T-cell (primary cell): ENCODE results near the gene RELA. TPM values are rescaled to one million over a fixed set of nuclear protein-coding genes. Genes with fewer than 3 reads are reported as not detected.

Experiments used
- ATAC-seq, 4 experiments: fragments of 200-7000 bp in 3 of 4; fragments of 150-1000 bp in 1 of 4; cut with Tn5 transposase; replicated peaks in 1 of 4; 1 replicate in 3 of 4; 2 replicates in 1 of 4; pipeline ENCODE4 v1.10.0; 2021; ENCODE audit warnings: moderate library complexity in 3 of 4, mild to moderate bottlenecking in 2 of 4, moderate number of reproducible peaks in 1 of 4
- CTCF ChIA-PET, 2 donors: fragments of 300-600 bp; sonication (Branson Sonifier 250); formaldehyde crosslinking; loops; one replicate each; lab custom pipeline; 2022; ENCODE audit warnings: antibody characterized with exemption in 2 of 2; lab: Charles Lee
- POLR2A ChIA-PET, 2 donors: fragments of 300-600 bp; sonication (Branson Sonifier 250); formaldehyde crosslinking; loops; one replicate each; lab custom pipeline; 2022; ENCODE audit warnings: antibody characterized with exemption in 2 of 2; lab: Charles Lee
- DNase-seq, 35 experiments: peaks; one replicate each; pipeline versions ENCODE4 v3.0.0 to v3.0.0-alpha.2; 2013 to 2023
- H3K27ac ChIP-seq: one replicate; pipeline ENCODE4 v1.5.1; 2013; ENCODE audit warnings: low read length
- H3K27me3 ChIP-seq, 2 experiments: replicated peaks in 1 of 2; 1 replicate in 1 of 2; 2 replicates in 1 of 2; pipeline versions ENCODE4 v1.6.1 to v1.7.0; 2013; ENCODE audit warnings: low read length in 1 of 2, mixed read lengths in 1 of 2; ENCODE audit not compliant: control insufficient read depth in 2 of 2, insufficient read depth in 2 of 2; ENCODE audit errors: extremely low read depth in 1 of 2
- H3K36me3 ChIP-seq, 2 donors: 1 replicate in 1 of 2; 2 replicates in 1 of 2; pipeline versions ENCODE4 v1.6.1 to v1.7.0; 2013; ENCODE audit warnings: low read length in 1 of 2; ENCODE audit not compliant: control insufficient read depth in 2 of 2, insufficient read depth in 1 of 2; ENCODE audit errors: extremely low read depth in 1 of 2
- H3K4me1 ChIP-seq, 2 experiments: 1 replicate in 1 of 2; 2 replicates in 1 of 2; pipeline versions ENCODE4 v1.6.1 to v1.7.0; 2013; ENCODE audit warnings: low read length in 2 of 2, mixed read lengths in 1 of 2; ENCODE audit not compliant: insufficient read depth in 2 of 2, control insufficient read depth in 1 of 2; ENCODE audit errors: extremely low read depth in 1 of 2
- H3K4me3 ChIP-seq, 2 donors: 1 replicate in 1 of 2; 2 replicates in 1 of 2; pipeline versions ENCODE4 v1.5.1 to v1.7.0; 2013; ENCODE audit warnings: mild to moderate bottlenecking in 2 of 2, low read length in 1 of 2, moderate library complexity in 1 of 2; ENCODE audit not compliant: control insufficient read depth in 1 of 2; ENCODE audit errors: extremely low read depth in 1 of 2
- H3K9me3 ChIP-seq: 2 replicates; pipeline ENCODE4 v1.7.0; 2013
- H3K27ac Mint-ChIP-seq, 2 donors: one replicate each; pipeline ENCODE4 v1.8.0; 2020 to 2021; ENCODE audit warnings: mild to moderate bottlenecking in 2 of 2, mixed read lengths in 2 of 2
- H3K27me3 Mint-ChIP-seq, 2 donors: one replicate each; pipeline ENCODE4 v1.8.0; 2021 to 2022; ENCODE audit warnings: mixed read lengths in 2 of 2
- H3K36me3 Mint-ChIP-seq: one replicate; pipeline ENCODE4 v1.8.0; 2021; ENCODE audit warnings: mixed read lengths
- H3K4me1 Mint-ChIP-seq, 3 donors: one replicate each; pipeline ENCODE4 v1.8.0; 2020 to 2022; ENCODE audit warnings: mixed read lengths in 3 of 3, mild to moderate bottlenecking in 1 of 3
- H3K4me3 Mint-ChIP-seq, 3 donors: one replicate each; pipeline ENCODE4 v1.8.0; 2020 to 2022; ENCODE audit warnings: mild to moderate bottlenecking in 3 of 3, mixed read lengths in 3 of 3, moderate library complexity in 3 of 3
- H3K9me3 Mint-ChIP-seq, 3 donors: one replicate each; pipeline ENCODE4 v1.8.0; 2020 to 2022; ENCODE audit warnings: mixed read lengths in 3 of 3
- WGBS: methylation state at CpG from one replicate; pipeline ENCODE4 v1.1.5; 2013; ENCODE audit warnings: missing lambda C conversion rate; ENCODE audit not compliant: insufficient coverage; 5-methylcytosine and 5-hydroxymethylcytosine counted together
- total RNA-seq, 35 experiments: library from RNA in 6 of 35; stranded (reverse) in 6 of 35; fragments of 120-200 nt in 1 of 35; gene quantifications; one replicate each; pipeline versions ENCODE4 v1.2.1 to v1.2.4 and lab custom pipeline; 2013 to 2026

Gene RELA
- total RNA-seq, 5 donors from 2014 or later (not counting 1 experiment from before 2014, with no cell fraction given), result 155 to 302 (median 172) TPM

DNA sequence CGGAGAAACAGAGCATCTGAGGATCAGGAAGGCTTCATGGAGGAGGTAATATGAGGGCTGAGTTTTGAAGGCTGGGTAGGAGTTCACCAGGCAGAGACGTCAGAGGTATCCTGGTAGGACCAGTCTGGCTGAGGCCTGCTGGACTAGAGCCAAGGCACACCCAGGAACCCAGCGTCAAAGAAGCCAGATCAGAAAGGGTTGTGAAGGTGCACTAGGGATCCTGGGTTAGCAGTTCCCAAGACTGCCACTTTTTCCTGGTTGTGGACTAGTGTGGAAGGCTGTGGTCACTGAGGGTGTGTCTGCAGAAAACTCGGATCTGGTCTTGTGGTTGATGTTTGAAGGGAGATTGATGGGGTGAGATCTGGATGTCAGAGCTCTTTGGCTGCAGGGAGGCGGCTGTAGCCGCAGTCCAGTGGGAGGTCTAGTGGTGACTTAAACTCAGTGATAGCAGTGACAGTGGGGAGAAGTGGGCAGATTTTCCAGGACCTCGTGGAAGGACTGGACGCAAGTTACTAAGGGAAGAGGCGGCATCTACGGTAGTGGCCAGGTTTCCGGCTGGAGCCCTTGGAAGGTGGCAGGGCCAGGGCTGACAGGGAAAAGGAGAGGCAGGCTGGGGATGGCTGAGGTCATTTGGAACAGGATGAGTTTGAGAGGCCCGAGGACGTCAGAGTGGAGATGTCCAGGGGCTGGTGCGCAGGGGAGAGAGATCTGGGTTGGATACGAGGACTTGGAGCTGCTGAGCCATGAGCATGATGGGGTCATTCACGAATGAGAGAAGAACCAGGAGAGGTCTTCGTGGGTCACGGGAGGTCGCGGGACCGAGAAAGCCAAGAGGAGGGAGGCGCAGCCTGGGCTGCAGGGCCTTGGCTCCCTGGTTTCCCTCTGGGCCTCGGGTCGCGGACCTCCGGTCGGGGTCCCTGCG lies 10.9 kb downstream of the RELA start:
- H3K36me3 Mint-ChIP-seq, result peaks cover 26% of the 10 kb centered on the region
- ChIA-PET POLR2A (interaction anchor here in 1 of 2 donors (2.1 to 2.8 kb wide), 2 partner anchors 13 to 37 kb away, joined by 5 to 21 read pairs; partner anchors contain the start of genes PCNX3 and SIPA1), CTCF (interaction anchor here in 1 of 2 donors (1.0 to 1.8 kb wide), 3 partner anchors 12 to 37 kb away, joined by 3 to 13 read pairs (median 9); partner anchors contain the start of gene PCNX3)
- peak overlapping the region; percentile 79 to 88 for H3K27ac Mint-ChIP-seq
- 34% methylated on average over 28 of the region's 28 CpGs for WGBS
- H3K4me3 Mint-ChIP-seq, result peak overlapping the region; percentile 78 to 90 (median 87)
- H3K36me3 ChIP-seq, result peaks cover 18 to 76% of the 10 kb centered on the region in 2 donors
- DNase-seq (peak in 3 of 35 experiments; percentile 23 to 53 (median 32)), ATAC-seq (no peak)
- peak overlapping the region; percentile 98 for H3K27ac ChIP-seq
- no peaks in the 10 kb centered on the region for H3K27me3 ChIP-seq
- H3K4me1 Mint-ChIP-seq, result peaks cover 44 to 51% (median 45%) of the 10 kb centered on the region in 3 donors
- H3K9me3 ChIP-seq, result no peaks in the 10 kb centered on the region
- H3K27me3 Mint-ChIP-seq, result no peaks in the 10 kb centered on the region
- peaks cover 7 to 53% of the 10 kb centered on the region in 2 experiments for H3K4me1 ChIP-seq
- no peaks in the 10 kb centered on the region for H3K9me3 Mint-ChIP-seq
- H3K4me3 ChIP-seq, result peak overlapping the region; percentile 36 to 54

DNA sequence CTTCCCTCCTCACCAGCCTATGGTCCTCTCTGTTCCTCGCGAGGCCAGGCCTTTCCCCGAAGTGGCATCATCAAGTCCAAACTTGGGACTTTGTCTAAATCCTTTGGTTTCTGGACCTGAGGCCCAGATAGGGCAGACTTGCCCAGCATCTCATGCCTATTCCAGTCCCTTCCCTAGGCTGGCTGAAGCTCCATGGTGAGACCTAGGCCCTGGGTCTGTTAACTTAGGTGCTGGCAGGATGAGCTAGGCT lies 11.5 kb downstream of the RELA start:
- H3K27me3 Mint-ChIP-seq, result no peaks in the 10 kb centered on the region
- POLR2A ChIA-PET, result interaction anchor here in 1 of 2 donors (2.1 to 2.8 kb wide), 2 partner anchors 12 to 36 kb away, joined by 5 to 21 read pairs; partner anchors contain the start of genes PCNX3 and SIPA1
- DNase-seq, result no peak
- Histone ChIP-seq H3K36me3 (peaks cover 23 to 76% of the 10 kb centered on the region in 2 donors), H3K4me1 (peaks cover 7 to 53% of the 10 kb centered on the region in 2 experiments), H3K4me3 (no peak overlapping the region), H3K9me3 (no peaks in the 10 kb centered on the region), H3K27ac (peak overlapping the region; percentile 98), H3K27me3 (no peaks in the 10 kb centered on the region)
- H3K27ac Mint-ChIP-seq, result peak overlapping the region; percentile 79 to 88
- H3K36me3 Mint-ChIP-seq, result peaks cover 23% of the 10 kb centered on the region
- no peaks in the 10 kb centered on the region for H3K9me3 Mint-ChIP-seq
- peaks cover 41 to 47% (median 42%) of the 10 kb centered on the region in 3 donors for H3K4me1 Mint-ChIP-seq
- H3K4me3 Mint-ChIP-seq, result peak overlapping the region; percentile 78 to 90 (median 87)
- CTCF ChIA-PET, result no interaction called here
- 92% methylated on average over 2 of the region's 3 CpGs for whole genome bisulfite sequencing
- no peak for ATAC-seq

DNA sequence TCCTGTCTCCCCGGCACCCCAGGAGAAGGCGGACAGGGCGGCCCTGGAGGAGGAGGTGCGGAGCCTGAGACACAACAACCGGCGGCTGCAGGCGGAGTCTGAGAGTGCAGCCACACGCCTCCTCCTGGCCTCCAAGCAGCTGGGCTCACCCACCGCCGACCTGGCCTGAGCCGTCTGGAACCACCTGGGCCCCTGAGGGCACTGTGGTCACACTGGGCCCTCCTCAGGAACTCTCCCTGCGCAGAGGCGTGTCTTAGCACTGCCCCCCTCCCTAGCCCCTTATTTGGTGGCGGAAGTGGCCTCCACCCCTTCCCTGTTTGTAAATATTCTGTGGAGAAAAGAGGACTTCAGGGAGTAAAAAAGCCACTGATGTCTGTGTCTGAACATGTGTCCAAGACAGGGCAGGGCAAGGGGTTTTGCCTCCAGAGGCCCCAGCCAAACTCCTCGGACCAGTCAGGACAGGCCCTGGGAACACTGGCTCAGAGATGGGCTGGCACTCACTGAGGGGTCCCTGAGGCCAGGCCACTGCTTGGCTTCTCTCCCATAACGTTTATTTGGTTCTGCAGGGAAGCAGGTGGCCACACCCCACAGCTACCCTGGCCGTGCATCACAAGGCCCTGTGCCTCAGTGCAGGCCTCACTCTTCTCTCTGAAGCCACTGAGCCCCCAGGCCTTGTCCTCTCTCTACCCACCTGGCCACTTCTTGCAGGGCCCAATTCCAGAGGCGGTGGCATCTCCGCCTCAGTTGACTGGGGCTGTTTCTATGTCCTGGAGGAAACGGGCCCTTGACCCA lies 12.0 kb downstream of the RELA start:
- Mint-ChIP-seq H3K4me3 (peak overlapping the region in 1 of 3 donors; percentile 78), H3K4me1 (peaks cover 38 to 47% (median 40%) of the 10 kb centered on the region in 3 donors), H3K27me3 (no peaks in the 10 kb centered on the region), H3K9me3 (no peaks in the 10 kb centered on the region), H3K36me3 (peaks cover 19% of the 10 kb centered on the region), H3K27ac (peak overlapping the region; percentile 79 to 88)
- POLR2A ChIA-PET, result no interaction called here
- H3K27me3 ChIP-seq, result no peaks in the 10 kb centered on the region
- CTCF ChIA-PET, result no interaction called here
- ATAC-seq (no peak), DNase-seq (peak in 1 of 35 experiments; percentile 8)
- peak overlapping the region; percentile 98 for H3K27ac ChIP-seq
- no peak overlapping the region for H3K4me3 ChIP-seq
- 83% methylated on average over 17 of the region's 20 CpGs for WGBS
- peaks cover 23 to 76% of the 10 kb centered on the region in 2 donors for H3K36me3 ChIP-seq
- peaks cover 7 to 53% of the 10 kb centered on the region in 2 experiments for H3K4me1 ChIP-seq
- no peaks in the 10 kb centered on the region for H3K9me3 ChIP-seq

DNA sequence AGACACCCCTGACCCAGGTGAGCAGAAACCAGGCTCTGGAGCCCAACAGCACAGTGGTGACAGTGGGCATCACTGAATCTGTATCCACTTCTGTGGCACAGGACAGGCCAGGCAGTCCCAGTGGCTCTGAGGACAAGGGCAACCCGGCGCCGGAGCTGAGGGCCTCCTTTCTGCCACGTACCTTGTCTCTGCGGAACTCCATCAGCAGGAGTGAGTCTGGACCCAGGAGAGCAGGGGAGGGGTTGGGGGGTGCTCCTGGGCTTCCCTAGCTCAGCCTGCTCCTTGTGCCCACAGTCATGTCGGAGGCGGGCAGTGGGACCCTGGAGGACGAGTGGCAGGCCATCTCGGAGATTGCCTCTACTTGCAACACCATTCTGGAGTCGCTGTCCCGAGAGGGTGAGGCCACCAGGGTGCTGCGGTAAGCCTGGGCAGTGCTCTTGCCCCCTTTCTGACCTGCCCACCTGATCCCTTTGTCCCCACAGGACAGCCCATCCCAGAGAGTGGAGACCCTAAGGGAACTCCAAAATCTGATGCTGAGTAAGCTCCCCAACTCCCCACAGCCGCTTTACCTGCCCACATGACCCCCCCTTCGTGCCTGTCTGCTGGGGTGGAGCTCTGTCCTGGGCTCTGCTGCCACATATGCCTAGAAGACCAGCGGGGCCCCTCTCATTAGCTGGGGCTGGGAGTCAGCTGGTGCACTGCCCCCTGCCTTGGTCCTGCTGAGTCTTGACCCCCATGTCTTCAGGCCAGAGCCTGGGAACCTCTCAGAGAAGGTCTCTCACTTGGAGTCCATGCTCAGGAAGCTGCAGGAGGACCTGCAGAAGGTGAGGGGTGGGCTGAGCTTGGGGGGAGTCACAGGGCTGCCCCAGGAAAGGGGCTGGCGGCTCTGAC lies 12.8 kb downstream of the RELA start:
- H3K9me3 ChIP-seq, result no peaks in the 10 kb centered on the region
- H3K27ac Mint-ChIP-seq, result peak overlapping the region in 1 of 2 donors; percentile 44
- POLR2A ChIA-PET, result interaction anchor here in 1 of 2 donors (0.6 to 0.8 kb wide), 2 partner anchors 13 to 209 kb away, joined by 3 to 6 read pairs; partner anchors contain the start of gene RELA
- H3K4me1 ChIP-seq, result peaks cover 7 to 50% of the 10 kb centered on the region in 2 experiments
- WGBS, result 88% methylated on average over 15 of the region's 16 CpGs
- no peak overlapping the region for H3K4me3 Mint-ChIP-seq
- ATAC-seq (no peak), DNase-seq (no peak)
- H3K4me1 Mint-ChIP-seq, result peaks cover 37 to 47% (median 37%) of the 10 kb centered on the region in 3 donors
- no peaks in the 10 kb centered on the region for H3K9me3 Mint-ChIP-seq
- H3K4me3 ChIP-seq, result no peak overlapping the region
- no peaks in the 10 kb centered on the region for H3K27me3 ChIP-seq
- no peaks in the 10 kb centered on the region for H3K27me3 Mint-ChIP-seq
- CTCF ChIA-PET, result no interaction called here
- H3K27ac ChIP-seq, result no peak overlapping the region
- peaks cover 23 to 76% of the 10 kb centered on the region in 2 donors for H3K36me3 ChIP-seq
- H3K36me3 Mint-ChIP-seq, result peaks cover 15% of the 10 kb centered on the region

DNA sequence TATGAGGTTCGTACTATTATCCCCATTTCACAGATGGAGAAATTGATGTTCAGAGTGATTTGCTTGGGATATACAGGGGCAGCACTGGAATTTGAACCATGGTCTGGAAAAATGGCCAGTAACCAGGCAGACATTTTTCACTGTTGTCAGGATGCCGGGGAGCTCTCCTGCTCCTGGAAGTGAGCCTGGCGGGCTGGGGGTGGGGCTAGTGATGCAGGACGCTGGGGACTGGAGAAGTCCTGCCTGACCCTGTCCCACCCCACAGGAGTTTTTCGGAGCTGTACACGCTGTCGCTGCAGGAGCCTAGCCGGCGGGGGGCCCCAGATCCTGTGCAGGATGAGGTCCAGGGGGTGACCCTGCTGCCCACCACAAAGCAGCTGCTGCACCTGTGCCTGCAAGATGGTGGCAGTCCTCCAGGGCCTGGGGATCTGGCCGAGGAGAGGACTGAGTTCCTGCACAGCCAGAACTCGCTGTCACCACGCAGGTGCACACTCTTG lies 13.7 kb downstream of the RELA start:
- Histone ChIP-seq H3K4me1 (peaks cover 7 to 50% of the 10 kb centered on the region in 2 experiments), H3K9me3 (no peaks in the 10 kb centered on the region), H3K27me3 (no peaks in the 10 kb centered on the region), H3K27ac (no peak overlapping the region), H3K4me3 (no peak overlapping the region), H3K36me3 (peaks cover 25 to 75% of the 10 kb centered on the region in 2 donors)
- Mint-ChIP-seq H3K27me3 (no peaks in the 10 kb centered on the region), H3K9me3 (no peaks in the 10 kb centered on the region), H3K4me1 (peaks cover 39 to 48% (median 41%) of the 10 kb centered on the region in 3 donors), H3K27ac (no peak overlapping the region), H3K4me3 (no peak overlapping the region), H3K36me3 (peaks cover 13% of the 10 kb centered on the region)
- 99% methylated on average over 11 of the region's 12 CpGs for WGBS
- no peak for ATAC-seq
- no peak for DNase-seq
- CTCF ChIA-PET, result no interaction called here
- POLR2A ChIA-PET, result interaction anchor here (0.6 kb wide), 3 partner anchors 26 to 210 kb away, joined by 3 to 6 read pairs (median 3); no protein-coding TSS in a partner anchor
